ENCODE data around the gene BBS7.

Gene BBS7

GRCh38 chr4:121806411-121806810 lies 63.9 kb downstream of the BBS7 start:
- Histone ChIP-seq H3K27ac (ENCODE audit: low read depth, low read length, poor library complexity, severe bottlenecking) (no peak overlapping the region), H3K79me2 (ENCODE audit: insufficient read depth, low read length) (peaks cover 18% of the 10 kb centered on the region), H3K4me1 (ENCODE audit: insufficient read depth, low read length, severe bottlenecking) (peaks cover 13% of the 10 kb centered on the region), H3K4me3 (ENCODE audit: low read depth, low read length, poor library complexity, severe bottlenecking) (no peak overlapping the region), H3K4me2 (ENCODE audit: low read length) (no peak overlapping the region), H3K9me3 (ENCODE audit: low read length) (no peaks in the 10 kb centered on the region), H3K9ac (ENCODE audit: low read length) (no peak overlapping the region), H3F3A (ENCODE audit: insufficient read depth, low read length) (no peaks in the 10 kb centered on the region; the same call in 1 of the 2 replicates), H2AFZ (ENCODE audit: low read length) (no peak overlapping the region), H3K27me3 (ENCODE audit: insufficient read depth, low read length) (no peaks in the 10 kb centered on the region), H3K9me2 (ENCODE audit: low read depth, low read length) (no peaks in the 10 kb centered on the region), H4K20me1 (ENCODE audit: insufficient read depth, low read length) (no peaks in the 10 kb centered on the region), H3K36me3 (ENCODE audit: insufficient read depth, low read length) (peaks cover 83% of the 10 kb centered on the region)
- TF ChIP-seq EZH2 (IDR thresholded peaks at IDR 0.05; ENCODE audit: borderline replicate concordance, low read length): no peak
- TF ChIP-seq CTCF (IDR thresholded peaks at IDR 0.05; ENCODE audit: low read length): no peak

GRCh38 chr4:121801715-121802075 lies 68.6 kb downstream of the BBS7 start:
- H3K4me3 ChIP-seq (ENCODE audit: low read depth, low read length, poor library complexity, severe bottlenecking): peak overlapping the region; percentile 80
- H2AFZ ChIP-seq (ENCODE audit: low read length): 0 out of 2 replicates have a peak overlapping the region, but pooled peaks have one; percentile 9
- H3K9me2 ChIP-seq (ENCODE audit: low read depth, low read length): no peaks in the 10 kb centered on the region
- peak overlapping the region; percentile 77 for H3K27ac ChIP-seq (ENCODE audit: low read depth, low read length, poor library complexity, severe bottlenecking)
- H3K4me2 ChIP-seq (ENCODE audit: low read length): peak overlapping the region; percentile 91
- H4K20me1 ChIP-seq (ENCODE audit: insufficient read depth, low read length): no peaks in the 10 kb centered on the region
- no peak for TF ChIP-seq EZH2 (IDR thresholded peaks at IDR 0.05; ENCODE audit: borderline replicate concordance, low read length)
- no peak for TF ChIP-seq CTCF (IDR thresholded peaks at IDR 0.05; ENCODE audit: low read length)
- H3K79me2 ChIP-seq (ENCODE audit: insufficient read depth, low read length): peaks cover 20% of the 10 kb centered on the region
- H3K9me3 ChIP-seq (ENCODE audit: low read length): no peaks in the 10 kb centered on the region
- no peaks in the 10 kb centered on the region for H3K27me3 ChIP-seq (ENCODE audit: insufficient read depth, low read length)
- H3K9ac ChIP-seq (ENCODE audit: low read length): peak overlapping the region; percentile 86
- H3K36me3 ChIP-seq (ENCODE audit: insufficient read depth, low read length): peaks cover 42% of the 10 kb centered on the region
- H3K4me1 ChIP-seq (ENCODE audit: insufficient read depth, low read length, severe bottlenecking): peaks cover 22% of the 10 kb centered on the region
- no peaks in the 10 kb centered on the region for H3F3A ChIP-seq (ENCODE audit: insufficient read depth, low read length)

DNA sequence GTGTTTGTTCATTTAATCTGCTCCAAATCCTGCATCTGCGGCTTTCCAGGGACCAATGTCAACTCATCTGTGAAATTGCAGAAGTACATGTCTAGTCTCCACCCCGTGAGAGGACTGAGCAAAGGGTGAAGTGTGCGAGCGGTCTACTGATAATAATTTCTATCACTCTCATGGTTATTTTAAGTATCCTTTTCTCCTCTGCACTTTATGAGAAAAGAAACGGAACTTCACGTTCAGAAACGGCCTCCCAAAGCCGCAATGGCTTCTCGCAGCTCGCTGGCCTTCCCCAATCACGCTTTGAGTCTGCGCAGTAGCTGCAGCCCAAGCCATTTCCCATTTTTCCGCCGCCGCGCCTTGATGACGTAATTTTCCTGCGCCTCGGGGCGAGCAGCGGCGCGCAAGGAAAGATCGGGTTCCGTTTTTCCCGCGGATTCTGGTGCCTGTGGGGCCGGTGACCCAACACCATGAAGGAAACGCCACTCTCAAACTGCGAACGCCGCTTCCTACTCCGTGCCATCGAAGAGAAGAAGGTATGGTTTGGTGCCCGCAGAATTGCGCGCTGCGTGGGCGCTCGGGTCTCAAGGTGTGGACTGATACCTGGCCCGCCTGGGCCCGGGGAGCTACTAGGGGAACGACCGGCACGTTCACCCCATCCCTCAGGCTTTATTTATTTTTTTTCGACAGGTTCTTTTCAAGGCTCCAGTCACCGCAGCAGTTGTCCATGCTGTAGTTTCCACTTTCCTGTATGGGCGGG lies 69.1 kb downstream of the BBS7 start, which contains the start of gene EXOSC9:
TSS of gene EXOSC9 (plus strand) at position 363 of the 754 bp plus-strand sequence. CDS start at position 465, 102 bp downstream.
- 0 out of 2 replicates have a peak within 1 kb of the TSS, but pooled peaks have one; percentile 9 for H2AFZ ChIP-seq (ENCODE audit: low read length)
- H4K20me1 ChIP-seq (ENCODE audit: insufficient read depth, low read length): no peaks in the 10 kb centered on the region
- H3F3A ChIP-seq (ENCODE audit: insufficient read depth, low read length): no peaks in the 10 kb centered on the region
- H3K9ac ChIP-seq (ENCODE audit: low read length): peak within 1 kb of the TSS; percentile 86
- H3K27ac ChIP-seq (ENCODE audit: low read depth, low read length, poor library complexity, severe bottlenecking): peak within 1 kb of the TSS; percentile 77
- H3K27me3 ChIP-seq (ENCODE audit: insufficient read depth, low read length): no peaks in the 10 kb centered on the region
- H3K9me2 ChIP-seq (ENCODE audit: low read depth, low read length): no peaks in the 10 kb centered on the region
- peaks cover 36% of the 10 kb centered on the region for H3K36me3 ChIP-seq (ENCODE audit: insufficient read depth, low read length)
- H3K4me3 ChIP-seq (ENCODE audit: low read depth, low read length, poor library complexity, severe bottlenecking): peak within 1 kb of the TSS; percentile 80
- H3K9me3 ChIP-seq (ENCODE audit: low read length): no peaks in the 10 kb centered on the region
- peaks cover 22% of the 10 kb centered on the region for H3K4me1 ChIP-seq (ENCODE audit: insufficient read depth, low read length, severe bottlenecking)
- H3K79me2 ChIP-seq (ENCODE audit: insufficient read depth, low read length): peaks cover 20% of the 10 kb centered on the region
- TF ChIP-seq EZH2 (IDR thresholded peaks at IDR 0.05; ENCODE audit: borderline replicate concordance, low read length): no peak
- TF ChIP-seq CTCF (IDR thresholded peaks at IDR 0.05; ENCODE audit: low read length): no peak
- peak within 1 kb of the TSS; percentile 91 for H3K4me2 ChIP-seq (ENCODE audit: low read length)

Measured in OCI-LY1 (cell line).